Liver (tissue), 3 donors: Measurements from ENCODE around the gene EPHA6.

Source experiments
- EGR1 ChIP-seq, 2 donors: IDR thresholded peaks; 2 replicates each; pipeline ENCODE4 v1.6.1; 2016 to 2018; ENCODE audit warnings: antibody characterized with exemption in 2 of 2, low read depth in 2 of 2
- FOXA2 ChIP-seq: IDR thresholded peaks from 2 replicates; pipeline ENCODE4 v1.6.1; 2016; ENCODE audit warnings: antibody characterized with exemption
- GABPA ChIP-seq, 2 donors: IDR thresholded peaks in 1 of 2; conservative IDR thresholded peaks in 1 of 2; 2 replicates each; pipeline ENCODE4 v1.6.1; 2016; ENCODE audit warnings: antibody characterized with exemption in 2 of 2, mild to moderate bottlenecking in 1 of 2, moderate library complexity in 1 of 2
- JUND ChIP-seq, 2 donors: IDR thresholded peaks; 2 replicates each; pipeline ENCODE4 v1.6.1; 2016; ENCODE audit warnings: antibody characterized with exemption in 2 of 2
- RAD21 ChIP-seq, 2 donors: IDR thresholded peaks; 2 replicates each; pipeline ENCODE4 v1.6.1; 2016; ENCODE audit warnings: antibody characterized with exemption in 2 of 2, mild to moderate bottlenecking in 2 of 2
- RXRA ChIP-seq, 2 donors: IDR thresholded peaks; 2 replicates each; pipeline ENCODE4 v1.6.1; 2017 to 2018; ENCODE audit warnings: antibody characterized with exemption in 2 of 2, mild to moderate bottlenecking in 1 of 2
- TAF1 ChIP-seq: conservative IDR thresholded peaks from 2 replicates; pipeline ENCODE4 v1.6.1; 2016; ENCODE audit warnings: antibody characterized with exemption, mild to moderate bottlenecking
- ZBTB33 ChIP-seq: IDR thresholded peaks from 2 replicates; pipeline ENCODE4 v1.6.1; 2016; ENCODE audit warnings: antibody characterized with exemption
- TF ChIP-seq, protein P1 (sequence below): fragments of 150-350 bp; IDR thresholded peaks from 2 replicates; pipeline ENCODE4 v1.5.1; 2017; ENCODE audit warnings: improper control_type of control experiment, low read depth, low read length; ENCODE audit not compliant: missing input control
- donor health status: healthy.
- donor health status: healthy.

- TF ChIP-seq, protein P1, sequence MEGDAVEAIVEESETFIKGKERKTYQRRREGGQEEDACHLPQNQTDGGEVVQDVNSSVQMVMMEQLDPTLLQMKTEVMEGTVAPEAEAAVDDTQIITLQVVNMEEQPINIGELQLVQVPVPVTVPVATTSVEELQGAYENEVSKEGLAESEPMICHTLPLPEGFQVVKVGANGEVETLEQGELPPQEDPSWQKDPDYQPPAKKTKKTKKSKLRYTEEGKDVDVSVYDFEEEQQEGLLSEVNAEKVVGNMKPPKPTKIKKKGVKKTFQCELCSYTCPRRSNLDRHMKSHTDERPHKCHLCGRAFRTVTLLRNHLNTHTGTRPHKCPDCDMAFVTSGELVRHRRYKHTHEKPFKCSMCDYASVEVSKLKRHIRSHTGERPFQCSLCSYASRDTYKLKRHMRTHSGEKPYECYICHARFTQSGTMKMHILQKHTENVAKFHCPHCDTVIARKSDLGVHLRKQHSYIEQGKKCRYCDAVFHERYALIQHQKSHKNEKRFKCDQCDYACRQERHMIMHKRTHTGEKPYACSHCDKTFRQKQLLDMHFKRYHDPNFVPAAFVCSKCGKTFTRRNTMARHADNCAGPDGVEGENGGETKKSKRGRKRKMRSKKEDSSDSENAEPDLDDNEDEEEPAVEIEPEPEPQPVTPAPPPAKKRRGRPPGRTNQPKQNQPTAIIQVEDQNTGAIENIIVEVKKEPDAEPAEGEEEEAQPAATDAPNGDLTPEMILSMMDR, result no peak
- no peak for TF ChIP-seq RAD21 (IDR thresholded peaks at IDR 0.05)
- TF ChIP-seq FOXA2, result no peak
- TF ChIP-seq TAF1, result no peak
- no peak for TF ChIP-seq JUND (IDR thresholded peaks at IDR 0.05)
- TF ChIP-seq EGR1 (IDR thresholded peaks at IDR 0.05; ENCODE audit: low read depth in 2 of 2), result no peak
- no peak for TF ChIP-seq RXRA (IDR thresholded peaks at IDR 0.05)
- no peak for TF ChIP-seq GABPA (IDR thresholded peaks at IDR 0.05 in 1 of 2, conservative IDR thresholded peaks at IDR 0.05 in 1 of 2)
- no peak for TF ChIP-seq ZBTB33
These were observed 382.7 kb downstream of the EPHA6 start for GRCh38 chr3:97197083-97197482.
